ENCODE results near the gene OGFOD3.
A peak's percentile ranks its signal among the peaks of the same experiment; 100 is the strongest.

OGFOD3 gene

GRCh38 chr17:82424001-82424862, 5.8 kb upstream of the OGFOD3 start:
- TF ChIP-seq ZFX (IDR thresholded peaks at IDR 0.05; ENCODE audit: borderline replicate concordance) (no peak), CTCF (IDR thresholded peaks at IDR 0.05) (peak; percentile 84)
- H3K27ac ChIP-seq, result no peak overlapping the region

GRCh38 chr17:82419540-82419939, 1.2 kb upstream of the OGFOD3 start:
- H3K27ac ChIP-seq, result no peak overlapping the region
- no peak for TF ChIP-seq ZFX (IDR thresholded peaks at IDR 0.05; ENCODE audit: borderline replicate concordance)
- no peak for TF ChIP-seq CTCF (IDR thresholded peaks at IDR 0.05)

- TF ChIP-seq ZFX (IDR thresholded peaks at IDR 0.05; ENCODE audit: borderline replicate concordance), result no peak
- peak; percentile 9; the same call in 1 of the 2 replicates for TF ChIP-seq CTCF (IDR thresholded peaks at IDR 0.05)
- H3K27ac ChIP-seq, result no peak overlapping the region
Observed at GRCh38 chr17:82416771-82417170, 1.6 kb downstream of the OGFOD3 start.

GRCh38 chr17:82416264-82416663, 2.1 kb downstream of the OGFOD3 start:
- H3K27ac ChIP-seq, result no peak overlapping the region
- no peak for TF ChIP-seq CTCF (IDR thresholded peaks at IDR 0.05)
- no peak for TF ChIP-seq ZFX (IDR thresholded peaks at IDR 0.05; ENCODE audit: borderline replicate concordance)

- TF ChIP-seq CTCF (IDR thresholded peaks at IDR 0.05) (no peak), ZFX (IDR thresholded peaks at IDR 0.05; ENCODE audit: borderline replicate concordance) (no peak)
- H3K27ac ChIP-seq, result no peak overlapping the region
Observed at GRCh38 chr17:82415786-82416185, 2.6 kb downstream of the OGFOD3 start.

- TF ChIP-seq ZFX (IDR thresholded peaks at IDR 0.05; ENCODE audit: borderline replicate concordance) (no peak), CTCF (IDR thresholded peaks at IDR 0.05) (no peak)
- no peak overlapping the region for H3K27ac ChIP-seq
Observed at GRCh38 chr17:82415336-82415735, 3.0 kb downstream of the OGFOD3 start.

- no peak for TF ChIP-seq ZFX (IDR thresholded peaks at IDR 0.05; ENCODE audit: borderline replicate concordance)
- TF ChIP-seq CTCF (IDR thresholded peaks at IDR 0.05), result peak; percentile 59
- no peak overlapping the region for H3K27ac ChIP-seq
Observed at GRCh38 chr17:82414548-82415281, 3.7 kb downstream of the OGFOD3 start.

Data from 22Rv1 (cell line).